Prostate gland (tissue), 2 donors: ENCODE measurements around the gene CEMIP.

Experiments used
- POLR2A ChIP-seq: fragments of 450-650 bp; IDR thresholded peaks from one replicate; pipeline ENCODE4 v1.6.1; 2016; ENCODE audit warnings: antibody characterized with exemption, mild to moderate bottlenecking
- TF ChIP-seq, protein P1 (sequence below), 4 experiments: fragments of 200-600 bp in 2 of 4; fragments of 450-650 bp in 2 of 4; sonication (generic) in 2 of 4; IDR thresholded peaks; 1 replicate in 3 of 4; 2 replicates in 1 of 4; pipeline ENCODE4 v1.5.1; 2016 to 2019; ENCODE audit warnings: antibody characterized with exemption in 4 of 4, mild to moderate bottlenecking in 2 of 4, moderate library complexity in 2 of 4

DNA sequence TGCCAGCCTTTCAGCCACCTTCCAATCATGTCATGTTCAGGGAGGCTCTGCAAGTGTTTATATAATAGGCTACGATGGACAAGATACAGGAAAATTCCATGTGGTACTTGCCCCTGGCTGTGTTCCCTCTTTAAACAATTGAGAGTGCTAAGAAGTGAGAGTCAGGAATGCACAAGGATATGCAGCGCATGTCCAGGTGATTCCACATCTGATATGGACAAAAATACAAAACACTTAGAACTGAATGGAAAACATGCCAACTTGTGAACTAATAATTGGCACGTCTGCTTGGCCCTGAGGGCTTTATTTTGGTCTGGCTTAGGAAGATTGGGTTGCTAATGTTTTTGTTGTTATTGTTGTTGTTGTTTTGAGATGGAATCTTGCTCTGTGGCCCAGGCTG is 100.9 kb downstream of the CEMIP start:
- TF ChIP-seq, protein P1, sequence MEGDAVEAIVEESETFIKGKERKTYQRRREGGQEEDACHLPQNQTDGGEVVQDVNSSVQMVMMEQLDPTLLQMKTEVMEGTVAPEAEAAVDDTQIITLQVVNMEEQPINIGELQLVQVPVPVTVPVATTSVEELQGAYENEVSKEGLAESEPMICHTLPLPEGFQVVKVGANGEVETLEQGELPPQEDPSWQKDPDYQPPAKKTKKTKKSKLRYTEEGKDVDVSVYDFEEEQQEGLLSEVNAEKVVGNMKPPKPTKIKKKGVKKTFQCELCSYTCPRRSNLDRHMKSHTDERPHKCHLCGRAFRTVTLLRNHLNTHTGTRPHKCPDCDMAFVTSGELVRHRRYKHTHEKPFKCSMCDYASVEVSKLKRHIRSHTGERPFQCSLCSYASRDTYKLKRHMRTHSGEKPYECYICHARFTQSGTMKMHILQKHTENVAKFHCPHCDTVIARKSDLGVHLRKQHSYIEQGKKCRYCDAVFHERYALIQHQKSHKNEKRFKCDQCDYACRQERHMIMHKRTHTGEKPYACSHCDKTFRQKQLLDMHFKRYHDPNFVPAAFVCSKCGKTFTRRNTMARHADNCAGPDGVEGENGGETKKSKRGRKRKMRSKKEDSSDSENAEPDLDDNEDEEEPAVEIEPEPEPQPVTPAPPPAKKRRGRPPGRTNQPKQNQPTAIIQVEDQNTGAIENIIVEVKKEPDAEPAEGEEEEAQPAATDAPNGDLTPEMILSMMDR (IDR thresholded peaks at IDR 0.05): no peak
- no peak for TF ChIP-seq POLR2A
